Skeletal muscle cell (primary cell): ENCODE measurements around the gene CDH13.

Experiments used
- DNase-seq: peaks from one replicate; pipeline ENCODE4 v3.0.0-alpha.2; 2010; ENCODE audit warnings: low read depth
- H3K4me3 ChIP-seq: 2 replicates; pipeline ENCODE4 v1.5.1; 2011; ENCODE audit warnings: low read depth, mild to moderate bottlenecking, control low read depth, low read length, moderate library complexity

Gene CDH13

GRCh38 chr16:83577078-83577745, 950.4 kb downstream of the CDH13 start:
- H3K4me3 ChIP-seq: no peak overlapping the region
- no peak for DNase-seq

GRCh38 chr16:83578171-83578570, 951.4 kb downstream of the CDH13 start:
- no peak for DNase-seq

GRCh38 chr16:83579027-83579426, 952.3 kb downstream of the CDH13 start:
- no peak for DNase-seq
- no peak overlapping the region for H3K4me3 ChIP-seq

More at GRCh38 chr16:83578171-83578570, 951.4 kb downstream of the CDH13 start:
- no peak overlapping the region for H3K4me3 ChIP-seq

- DNase-seq: no peak
- no peak overlapping the region for H3K4me3 ChIP-seq
These were observed 952.7 kb downstream of the CDH13 start for GRCh38 chr16:83579436-83579835.

GRCh38 chr16:83581082-83581481, 954.3 kb downstream of the CDH13 start:
- H3K4me3 ChIP-seq: no peak overlapping the region
- no peak for DNase-seq

GRCh38 chr16:83581994-83582747, 955.4 kb downstream of the CDH13 start:
- no peak for DNase-seq
- no peak overlapping the region for H3K4me3 ChIP-seq

- H3K4me3 ChIP-seq: no peak overlapping the region
- no peak for DNase-seq
These were observed 959.3 kb downstream of the CDH13 start for GRCh38 chr16:83586036-83586435.

GRCh38 chr16:83586461-83587200, 959.9 kb downstream of the CDH13 start:
- no peak overlapping the region for H3K4me3 ChIP-seq
- no peak for DNase-seq

- no peak for DNase-seq
- H3K4me3 ChIP-seq: no peak overlapping the region
These were observed 960.4 kb downstream of the CDH13 start for GRCh38 chr16:83587201-83587600.

- no peak overlapping the region for H3K4me3 ChIP-seq
- no peak for DNase-seq
These were observed 961.3 kb downstream of the CDH13 start for GRCh38 chr16:83588070-83588469.

- no peak overlapping the region for H3K4me3 ChIP-seq
- no peak for DNase-seq
These were observed 962.8 kb downstream of the CDH13 start for GRCh38 chr16:83589576-83589975.

- no peak for DNase-seq
- H3K4me3 ChIP-seq: no peak overlapping the region
These were observed 966.0 kb downstream of the CDH13 start for GRCh38 chr16:83592778-83593177.

- no peak overlapping the region for H3K4me3 ChIP-seq
- no peak for DNase-seq
These were observed 973.2 kb downstream of the CDH13 start for GRCh38 chr16:83599789-83600462.

- no peak for DNase-seq
- H3K4me3 ChIP-seq: no peak overlapping the region
These were observed 976.3 kb downstream of the CDH13 start for GRCh38 chr16:83602761-83603722.

GRCh38 chr16:83603723-83604570, 977.2 kb downstream of the CDH13 start:
- DNase-seq: no peak

GRCh38 chr16:83606486-83607030, 979.8 kb downstream of the CDH13 start:
- DNase-seq: no peak
- no peak overlapping the region for H3K4me3 ChIP-seq

More at GRCh38 chr16:83603723-83604570, 977.2 kb downstream of the CDH13 start:
- no peak overlapping the region for H3K4me3 ChIP-seq

- H3K4me3 ChIP-seq: no peak overlapping the region
- DNase-seq: no peak
These were observed 982.4 kb downstream of the CDH13 start for GRCh38 chr16:83609178-83609577.
